ENCODE measurements around the gene SCFD1. TPM values are rescaled to one million over a fixed set of nuclear protein-coding genes. Genes with fewer than 3 reads are reported as not detected.

SCFD1 gene
- total and polyA plus RNA-seq, 8 donors, result 74.5 to 99.2 (median 88.7) TPM

DNA sequence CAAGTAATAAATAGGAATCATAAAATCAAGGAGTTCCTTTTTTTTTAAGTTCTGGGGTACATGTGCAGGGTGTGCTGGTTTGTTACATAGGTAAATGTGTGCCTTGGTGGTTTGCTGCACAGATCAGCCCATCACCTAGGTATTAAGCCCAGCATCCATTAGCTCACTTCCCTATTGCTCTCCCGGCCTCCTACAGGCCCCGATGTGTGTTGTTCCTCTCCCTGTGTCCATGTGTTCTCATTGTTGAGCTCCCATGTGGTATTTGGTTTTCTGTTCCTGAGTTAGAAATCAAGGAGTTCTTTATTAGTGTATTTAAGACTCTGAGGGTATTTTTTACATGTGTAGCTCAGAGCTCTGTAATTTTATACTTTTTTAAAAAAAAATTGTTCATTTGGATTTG lies 86.0 kb downstream of the SCFD1 start:
- DNase-seq (no peak), ATAC-seq (no peak)
- peaks cover 0 to 54% of the 10 kb centered on the region in 2 donors for H3K36me3 ChIP-seq
- TF ChIP-seq, protein P1, sequence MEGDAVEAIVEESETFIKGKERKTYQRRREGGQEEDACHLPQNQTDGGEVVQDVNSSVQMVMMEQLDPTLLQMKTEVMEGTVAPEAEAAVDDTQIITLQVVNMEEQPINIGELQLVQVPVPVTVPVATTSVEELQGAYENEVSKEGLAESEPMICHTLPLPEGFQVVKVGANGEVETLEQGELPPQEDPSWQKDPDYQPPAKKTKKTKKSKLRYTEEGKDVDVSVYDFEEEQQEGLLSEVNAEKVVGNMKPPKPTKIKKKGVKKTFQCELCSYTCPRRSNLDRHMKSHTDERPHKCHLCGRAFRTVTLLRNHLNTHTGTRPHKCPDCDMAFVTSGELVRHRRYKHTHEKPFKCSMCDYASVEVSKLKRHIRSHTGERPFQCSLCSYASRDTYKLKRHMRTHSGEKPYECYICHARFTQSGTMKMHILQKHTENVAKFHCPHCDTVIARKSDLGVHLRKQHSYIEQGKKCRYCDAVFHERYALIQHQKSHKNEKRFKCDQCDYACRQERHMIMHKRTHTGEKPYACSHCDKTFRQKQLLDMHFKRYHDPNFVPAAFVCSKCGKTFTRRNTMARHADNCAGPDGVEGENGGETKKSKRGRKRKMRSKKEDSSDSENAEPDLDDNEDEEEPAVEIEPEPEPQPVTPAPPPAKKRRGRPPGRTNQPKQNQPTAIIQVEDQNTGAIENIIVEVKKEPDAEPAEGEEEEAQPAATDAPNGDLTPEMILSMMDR (IDR thresholded peaks at IDR 0.05), result no peak
- intact Hi-C loops (cut with DNase I), result no loop called here
- H3K27ac ChIP-seq, result no peak overlapping the region
- no peaks in the 10 kb centered on the region for H3K4me1 ChIP-seq
- no peaks in the 10 kb centered on the region for H3K27me3 ChIP-seq
- no peak overlapping the region for H3K4me3 ChIP-seq
- no peaks in the 10 kb centered on the region for H3K9me3 ChIP-seq

DNA sequence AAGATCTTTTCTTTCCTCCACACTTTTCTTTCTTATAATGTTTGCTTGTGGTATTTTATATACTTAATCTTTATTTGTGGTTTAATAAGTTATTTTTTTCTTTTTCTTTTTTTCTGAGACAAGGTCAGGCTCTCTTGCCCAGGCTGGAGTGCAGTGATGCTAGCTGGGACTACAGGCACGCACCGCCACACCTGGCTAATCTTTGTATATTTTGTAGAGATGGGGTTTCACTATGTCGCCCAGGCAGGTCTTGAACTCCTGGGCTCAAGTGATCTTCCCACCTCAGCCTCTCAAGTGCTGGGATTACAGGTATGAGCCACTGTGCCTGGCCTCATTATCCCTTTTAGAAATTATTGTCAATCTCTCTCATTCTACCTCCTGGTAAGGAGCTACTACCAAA lies 87.1 kb downstream of the SCFD1 start:
- Histone ChIP-seq H3K4me1 (no peaks in the 10 kb centered on the region), H3K4me3 (no peak overlapping the region), H3K36me3 (peaks cover 0 to 61% of the 10 kb centered on the region in 2 donors), H3K27ac (no peak overlapping the region), H3K27me3 (no peaks in the 10 kb centered on the region), H3K9me3 (no peaks in the 10 kb centered on the region)
- TF ChIP-seq, protein P1 (IDR thresholded peaks at IDR 0.05), result no peak
- intact Hi-C loops (cut with DNase I), result no loop called here
- DNase-seq (no peak), ATAC-seq (no peak)

- no peak overlapping the region for H3K27ac ChIP-seq
- TF ChIP-seq, protein P1 (IDR thresholded peaks at IDR 0.05), result no peak
- H3K4me1 ChIP-seq, result no peaks in the 10 kb centered on the region
- DNase-seq (no peak), ATAC-seq (no peak)
- no peaks in the 10 kb centered on the region for H3K9me3 ChIP-seq
- intact Hi-C loops (cut with DNase I), result no loop called here
- H3K4me3 ChIP-seq, result no peak overlapping the region
- no peaks in the 10 kb centered on the region for H3K27me3 ChIP-seq
- H3K36me3 ChIP-seq, result peaks cover 0 to 63% of the 10 kb centered on the region in 2 donors
These were observed 88.8 kb downstream of the SCFD1 start for GRCh38 chr14:30710876-30711275.

DNA sequence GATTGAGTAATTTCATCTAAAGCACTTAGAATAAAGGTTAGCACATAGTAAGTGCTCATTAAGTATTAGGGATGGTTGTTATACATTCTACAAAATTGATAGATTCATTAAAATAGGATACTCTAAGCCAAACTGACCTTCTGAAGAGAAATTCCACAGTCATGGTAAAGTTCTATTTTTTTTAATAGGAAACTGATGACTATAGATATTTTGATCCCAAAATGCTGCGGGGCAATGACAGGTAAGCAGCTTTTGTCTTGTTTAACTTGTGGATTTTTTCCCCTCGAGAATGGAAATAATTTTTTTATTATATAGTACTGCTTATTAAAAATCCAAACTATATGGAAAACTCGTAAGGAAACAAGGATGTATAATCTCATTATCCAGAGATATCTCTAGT lies 97.0 kb downstream of the SCFD1 start:
- H3K36me3 ChIP-seq, result peaks cover 0 to 74% of the 10 kb centered on the region in 2 donors
- ATAC-seq (no peak), DNase-seq (no peak)
- no peaks in the 10 kb centered on the region for H3K4me1 ChIP-seq
- no peaks in the 10 kb centered on the region for H3K27me3 ChIP-seq
- no peaks in the 10 kb centered on the region for H3K9me3 ChIP-seq
- H3K4me3 ChIP-seq, result no peak overlapping the region
- intact Hi-C loops (cut with DNase I), result no loop called here
- no peak overlapping the region for H3K27ac ChIP-seq
- TF ChIP-seq, protein P1 (IDR thresholded peaks at IDR 0.05), result no peak

DNA sequence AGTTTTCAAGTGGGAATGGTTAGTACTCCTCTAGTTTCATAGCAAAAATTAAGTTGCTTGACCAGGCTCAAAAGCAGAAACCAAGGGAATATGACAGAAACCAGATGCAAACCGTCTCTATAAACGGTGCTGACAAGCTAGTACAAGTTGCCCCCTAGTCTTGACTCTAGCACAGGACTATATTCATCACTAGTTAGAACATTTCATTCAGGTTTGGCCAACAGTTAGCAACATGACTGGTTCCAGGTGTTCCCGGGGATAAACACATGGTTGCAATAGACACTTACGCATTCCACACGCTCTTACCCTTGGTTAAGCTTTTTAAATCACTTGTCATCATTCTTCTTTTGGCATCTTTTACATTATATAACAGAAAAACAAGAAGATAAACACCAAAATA lies 103.6 kb downstream of the SCFD1 start:
- Histone ChIP-seq H3K27ac (no peak overlapping the region), H3K4me1 (no peaks in the 10 kb centered on the region), H3K4me3 (no peak overlapping the region), H3K36me3 (peaks cover 0 to 78% of the 10 kb centered on the region in 2 donors), H3K27me3 (no peaks in the 10 kb centered on the region), H3K9me3 (peaks cover 0 to 2% of the 10 kb centered on the region in 2 donors)
- intact Hi-C loops (cut with DNase I), result no loop called here
- TF ChIP-seq, protein P1 (IDR thresholded peaks at IDR 0.05), result no peak
- no peak for DNase-seq
- no peak for ATAC-seq

Data from left lung (tissue), 10 donors.